GM11168 (cell line): ENCODE data around the gene HIVEP2.

Experiments used
- in situ Hi-C: fragments of 300-500 bp; cut with MboI; formaldehyde crosslinking; loops from one replicate; pipeline ENCODE4 v1.12.0; 2022; ENCODE audit warnings: low sequenced_read_pairs; ENCODE audit not compliant: unreplicated experiment

The HIVEP2 gene

GRCh38 chr6:142722841-142723240 lies 222.1 kb downstream of the HIVEP2 start:
- in situ Hi-C loops: no loop called here

DNA sequence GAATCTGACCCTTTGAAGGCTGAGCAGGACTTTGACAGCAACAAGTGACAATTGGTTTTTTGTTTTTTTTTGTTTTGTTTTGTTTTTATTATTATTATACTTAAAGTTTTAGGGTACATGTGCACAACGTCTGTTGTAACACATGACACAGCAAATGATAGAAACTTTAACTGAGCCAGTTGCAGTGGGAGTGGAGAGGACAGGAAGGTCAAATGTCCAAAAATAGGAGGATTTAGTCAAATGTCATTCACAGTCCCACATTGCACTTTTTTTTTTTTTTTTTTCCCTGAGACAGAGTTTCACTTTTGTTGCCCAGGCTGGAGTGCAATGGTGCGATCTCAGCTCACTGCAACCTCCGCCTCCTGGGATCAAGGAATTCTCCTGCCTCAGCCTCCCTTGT lies 223.0 kb downstream of the HIVEP2 start:
- in situ Hi-C loops: no loop called here

DNA sequence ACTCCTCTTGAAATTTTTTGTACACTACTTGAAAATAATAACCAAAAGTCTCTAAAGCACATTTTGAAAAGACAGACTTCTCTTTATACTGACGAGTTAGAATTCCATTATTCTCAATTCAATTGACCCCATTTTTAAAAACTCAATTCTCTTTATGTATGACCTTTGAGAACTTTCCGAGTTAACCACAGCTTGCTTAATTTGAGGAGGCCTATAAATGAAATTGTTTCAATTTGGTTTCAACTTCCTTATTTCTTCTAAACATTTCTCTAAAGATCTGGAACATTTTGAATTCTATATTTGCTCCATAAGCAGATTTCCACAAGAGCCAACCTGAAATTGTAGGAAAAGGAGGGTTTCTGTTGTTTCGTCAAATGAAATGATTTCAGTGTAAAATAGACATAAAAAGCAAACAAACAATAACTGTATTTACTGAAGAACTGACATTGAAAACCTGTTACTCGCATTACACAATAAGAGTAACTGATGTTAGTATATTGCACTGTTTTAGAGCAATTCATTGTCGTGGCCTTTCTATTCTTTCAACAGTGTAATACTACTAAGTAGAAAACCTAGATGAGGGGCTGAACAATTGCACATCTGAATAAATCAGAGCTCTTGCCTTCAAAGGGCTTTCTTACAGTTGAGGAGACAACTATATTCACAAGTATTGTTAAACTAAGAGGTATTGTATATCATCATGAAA lies 223.6 kb downstream of the HIVEP2 start:
- in situ Hi-C loops: no loop called here

- in situ Hi-C loops: no loop called here
These were observed 226.2 kb downstream of the HIVEP2 start for GRCh38 chr6:142718667-142719191.

- in situ Hi-C loops: no loop called here
These were observed 228.9 kb downstream of the HIVEP2 start for GRCh38 chr6:142716097-142716496.

DNA sequence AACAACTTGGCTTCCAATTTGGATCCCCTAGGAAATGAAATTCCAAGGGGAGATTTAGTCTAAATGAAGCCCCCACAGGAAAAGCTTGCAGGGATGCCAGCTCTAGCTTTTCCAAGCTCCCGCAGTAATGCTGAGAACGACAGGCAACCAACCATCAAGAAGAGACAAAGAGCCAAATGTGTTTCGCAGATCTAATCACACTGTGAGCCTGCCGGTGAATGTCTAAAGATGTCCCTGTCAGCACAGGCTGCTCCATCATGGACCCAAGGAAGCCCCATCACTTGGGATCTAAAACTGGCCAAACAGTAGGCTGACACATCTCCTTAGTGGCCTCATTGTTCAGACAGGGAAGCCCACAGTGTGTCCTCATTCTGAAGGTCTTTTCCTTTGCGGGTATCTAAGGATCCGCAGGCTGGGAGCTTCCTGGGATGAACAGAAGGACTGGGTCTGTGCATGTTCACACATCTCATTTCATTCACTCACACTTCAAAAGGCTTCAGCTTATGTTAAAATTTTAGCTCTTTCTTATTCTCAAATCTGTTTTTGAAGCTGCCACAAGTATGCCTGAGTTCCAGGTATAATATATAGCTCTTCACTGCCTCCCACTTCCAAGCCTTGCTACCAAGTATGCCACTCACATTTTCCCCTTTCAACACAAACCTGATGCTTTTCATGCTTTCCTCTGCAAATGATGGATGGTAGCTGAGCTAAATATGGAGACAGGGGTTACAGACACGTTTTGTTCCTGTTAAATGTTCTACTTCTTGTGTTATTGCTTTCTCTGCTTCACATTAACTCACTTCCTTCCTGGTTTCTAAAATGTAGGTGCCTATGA lies 229.8 kb downstream of the HIVEP2 start:
- in situ Hi-C loops: no loop called here

DNA sequence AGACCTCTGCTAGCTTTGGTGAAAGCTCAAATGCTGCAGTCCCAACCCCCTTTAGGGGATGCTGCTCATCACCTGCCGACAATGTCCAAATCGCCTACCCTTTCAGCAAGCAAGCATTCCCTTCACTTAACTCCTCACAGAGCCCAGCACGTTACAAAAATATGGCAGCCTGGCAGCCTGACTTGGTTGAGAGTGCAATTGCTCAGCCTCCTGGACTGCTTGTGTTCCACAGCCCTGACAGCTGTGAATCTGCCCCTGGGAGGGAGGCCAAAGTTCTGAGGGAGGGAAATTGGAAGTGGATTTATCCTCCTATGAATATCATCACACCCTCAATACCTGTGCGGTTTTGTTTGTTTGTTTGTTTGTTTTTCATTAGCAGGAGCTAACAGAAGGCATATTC lies 231.0 kb downstream of the HIVEP2 start:
- in situ Hi-C loops: no loop called here

- in situ Hi-C loops: no loop called here
These were observed 232.7 kb downstream of the HIVEP2 start for GRCh38 chr6:142712231-142712630.

- in situ Hi-C loops: no loop called here
These were observed 236.3 kb downstream of the HIVEP2 start for GRCh38 chr6:142708651-142709050.

GRCh38 chr6:142707255-142707654 lies 237.7 kb downstream of the HIVEP2 start:
- in situ Hi-C loops: no loop called here

GRCh38 chr6:142706210-142706609 lies 238.8 kb downstream of the HIVEP2 start:
- in situ Hi-C loops: no loop called here

DNA sequence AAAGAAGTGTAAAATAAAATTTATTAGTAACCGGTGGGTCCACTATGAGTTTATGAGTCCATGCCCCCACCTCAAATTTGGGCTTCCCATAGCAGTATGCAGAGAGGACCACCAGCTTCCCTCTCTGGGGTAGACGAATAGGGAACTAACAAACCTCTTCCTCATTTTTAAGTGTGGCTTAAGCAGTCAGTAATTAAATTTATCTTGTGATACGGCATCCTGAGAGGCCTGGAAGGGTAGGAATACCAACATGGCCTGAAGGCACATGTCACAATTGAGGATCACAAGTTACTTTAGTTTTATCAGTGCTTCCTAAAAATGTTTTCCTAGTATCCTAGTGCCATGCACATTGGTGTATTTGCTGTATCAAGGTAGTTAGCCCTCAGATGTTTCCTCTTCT lies 239.9 kb downstream of the HIVEP2 start:
- in situ Hi-C loops: no loop called here

DNA sequence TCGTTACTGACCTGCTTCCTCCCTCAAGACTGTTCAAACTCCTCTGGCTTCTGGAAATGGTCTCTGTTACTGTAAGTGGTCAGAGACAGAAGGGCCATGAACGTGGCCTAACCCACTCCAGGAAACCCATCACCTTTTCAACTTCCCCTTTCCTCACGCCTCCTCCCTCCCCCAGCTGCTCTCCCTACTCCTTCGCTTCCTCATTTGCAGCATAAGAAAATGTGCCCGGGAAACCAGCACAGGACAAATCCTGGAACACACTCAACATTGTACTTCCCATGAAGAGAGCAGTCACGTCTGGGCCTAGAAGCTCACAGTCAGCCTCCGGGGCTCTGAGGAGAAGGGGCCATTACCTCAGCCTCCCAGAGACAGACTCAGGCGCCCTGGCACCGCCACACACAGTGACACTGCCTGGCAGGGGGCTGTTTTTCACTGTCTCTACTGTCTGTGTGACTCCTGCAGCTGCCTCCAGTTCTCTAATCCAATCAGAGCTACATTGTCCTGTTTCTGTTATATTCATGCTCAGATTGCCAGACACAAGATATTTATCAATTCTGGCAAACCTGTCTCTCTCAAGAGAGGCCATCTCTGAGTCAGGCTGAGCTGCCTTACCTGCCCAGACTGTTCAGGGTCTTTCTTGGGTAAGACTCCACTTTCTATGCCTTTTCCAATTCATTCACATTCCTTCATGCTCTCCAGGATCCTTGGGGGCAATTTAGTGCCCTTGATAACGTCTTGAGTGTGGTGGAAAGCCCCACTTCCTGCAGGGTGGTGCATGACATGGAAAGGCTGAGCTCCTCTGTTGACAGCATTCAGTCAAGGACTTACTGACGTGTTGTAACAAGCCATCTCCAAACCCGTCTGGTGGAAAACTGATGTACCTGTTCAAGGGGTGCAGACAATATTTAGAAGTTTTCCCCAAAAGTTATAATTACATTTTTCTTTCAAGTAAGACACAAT lies 242.2 kb downstream of the HIVEP2 start:
- in situ Hi-C loops: no loop called here
